H1 (cell line): Measurements from ENCODE around the gene LINC01488. TPM values are rescaled to one million over a fixed set of nuclear protein-coding genes. Genes with fewer than 3 reads are reported as not detected.

Experiments used
- CTCF ChIA-PET: fragments of 300-600 bp; sonication (Branson Sonifier 250); formaldehyde crosslinking; loops from one replicate; lab custom pipeline; 2021; ENCODE audit not compliant: partially characterized antibody; lab: Charles Lee
- POLR2A ChIA-PET: fragments of 300-600 bp; sonication (Branson Sonifier 250); formaldehyde crosslinking; loops from one replicate; lab custom pipeline; 2021; ENCODE audit warnings: inconsistent platforms; ENCODE audit not compliant: partially characterized antibody; lab: Charles Lee
- DNase-seq, 2 experiments: peaks; one replicate each; pipeline versions ENCODE4 v3.0.0 to v3.0.0-alpha.2; 2010 to 2022; ENCODE audit warnings: low spot score in 2 of 2, low read depth in 1 of 2, mixed read lengths in 1 of 2
- FAIRE-seq: peaks from 2 replicates; lab custom pipeline; 2011; peaks lifted over from hg19 to GRCh38; lab: Jason Lieb, UNC
- H2AFZ ChIP-seq: 2 replicates; pipeline ENCODE4 v1.8.1; 2012; ENCODE audit warnings: low read length, inconsistent platforms
- H2AK5ac ChIP-seq: 2 replicates; pipeline ENCODE4 v1.6.1; 2013; ENCODE audit warnings: low read depth, low read length
- H2BK120ac ChIP-seq: replicated peaks from 2 replicates; pipeline ENCODE3; 2013; ENCODE audit warnings: low read depth, low read length, inconsistent platforms
- H2BK12ac ChIP-seq: 2 replicates; pipeline ENCODE4 v1.6.1; 2013; ENCODE audit warnings: low read depth, low read length
- H2BK15ac ChIP-seq: 2 replicates; pipeline ENCODE4 v1.6.1; 2013; ENCODE audit warnings: low read length
- H2BK20ac ChIP-seq: 2 replicates; pipeline ENCODE4 v1.6.1; 2013; ENCODE audit warnings: low read length
- H2BK5ac ChIP-seq: 2 replicates; pipeline ENCODE4 v1.6.1; 2013; ENCODE audit warnings: low read depth, low read length
- H3K14ac ChIP-seq: 2 replicates; pipeline ENCODE4 v1.6.1; 2013; ENCODE audit warnings: inconsistent platforms; ENCODE audit not compliant: insufficient read length
- H3K18ac ChIP-seq: 2 replicates; pipeline ENCODE4 v1.6.1; 2013; ENCODE audit warnings: low read length; ENCODE audit errors: extremely low read depth
- H3K23ac ChIP-seq: 2 replicates; pipeline ENCODE4 v1.6.1; 2013; ENCODE audit warnings: inconsistent platforms; ENCODE audit not compliant: insufficient read length
- H3K23me2 ChIP-seq: 2 replicates; pipeline ENCODE4 v1.6.1; 2013; ENCODE audit warnings: low read depth, low read length
- H3K27ac ChIP-seq: 2 replicates; pipeline ENCODE4 v1.6.1; 2011; ENCODE audit warnings: low read depth, low read length, inconsistent platforms
- H3K27me3 ChIP-seq, 4 experiments: replicated peaks in 1 of 4; 1 replicate in 1 of 4; 2 replicates in 3 of 4; pipeline versions ENCODE4 v1.6.1 to v1.8.1; 2011 to 2013; ENCODE audit warnings: low read length in 3 of 4, mild to moderate bottlenecking in 3 of 4, inconsistent platforms in 2 of 4, mixed read lengths in 2 of 4, moderate library complexity in 1 of 4; ENCODE audit not compliant: control insufficient read depth in 3 of 4, insufficient read depth in 3 of 4; ENCODE audit errors: extremely low read depth in 1 of 4
- H3K36me3 ChIP-seq, 4 experiments: 2 replicates each; pipeline versions ENCODE4 v1.6.1 to v1.8.1; 2011 to 2013; ENCODE audit warnings: mild to moderate bottlenecking in 4 of 4, low read length in 3 of 4, moderate library complexity in 2 of 4, control low read depth in 1 of 4, inconsistent platforms in 1 of 4; ENCODE audit not compliant: insufficient read depth in 4 of 4, control insufficient read depth in 2 of 4
- H3K4ac ChIP-seq: replicated peaks from 2 replicates; pipeline ENCODE3; 2013; ENCODE audit warnings: low read length, low read depth, mixed read lengths, inconsistent platforms; ENCODE audit not compliant: insufficient read length
- H3K4me1 ChIP-seq, 4 experiments: replicated peaks in 1 of 4; 1 replicate in 1 of 4; 2 replicates in 3 of 4; pipeline versions ENCODE4 v1.6.1 to v1.8.1; 2011 to 2013; ENCODE audit warnings: low read length in 3 of 4, inconsistent platforms in 2 of 4, mixed read lengths in 1 of 4; ENCODE audit not compliant: insufficient read depth in 4 of 4, control insufficient read depth in 3 of 4
- H3K4me2 ChIP-seq, 2 experiments: 2 replicates each; pipeline versions ENCODE4 v1.6.1 to v1.8.1; 2011 to 2013; ENCODE audit warnings: low read depth in 2 of 2, low read length in 2 of 2, control low read depth in 1 of 2, inconsistent platforms in 1 of 2, mild to moderate bottlenecking in 1 of 2; ENCODE audit not compliant: insufficient read depth in 1 of 2
- H3K4me3 ChIP-seq, 4 experiments: fragments of 200-600, 300-600 bp in 1 of 4; sonication (generic), shearing (Covaris generic), sonication (Bioruptor Twin) in 1 of 4; 2 replicates each; pipeline versions ENCODE4 v1.5.1 to v1.8.1; 2011 to 2016; ENCODE audit warnings: low read length in 4 of 4, low read depth in 3 of 4, control low read depth in 2 of 4, inconsistent platforms in 2 of 4, mild to moderate bottlenecking in 2 of 4, mixed read lengths in 1 of 4, moderate library complexity in 1 of 4; ENCODE audit not compliant: insufficient read depth in 2 of 4; ENCODE audit errors: extremely low read depth in 1 of 4
- H3K56ac ChIP-seq: replicated peaks from 2 replicates; pipeline ENCODE3; 2013; ENCODE audit warnings: low read depth, mild to moderate bottlenecking, mixed read lengths, low read length, inconsistent platforms; ENCODE audit not compliant: insufficient read length
- H3K79me1 ChIP-seq: 2 replicates; pipeline ENCODE4 v1.6.1; 2013; ENCODE audit warnings: low read depth, low read length, control low read depth
- H3K79me2 ChIP-seq, 2 experiments: 2 replicates each; pipeline versions ENCODE4 v1.6.1 to v1.8.1; 2012 to 2013; ENCODE audit warnings: low read length in 2 of 2, mild to moderate bottlenecking in 2 of 2, inconsistent platforms in 1 of 2; ENCODE audit not compliant: insufficient read depth in 2 of 2, control insufficient read depth in 1 of 2
- H3K9ac ChIP-seq, 4 experiments: replicated peaks in 1 of 4; 1 replicate in 1 of 4; 2 replicates in 3 of 4; pipeline versions ENCODE4 v1.6.1 to v1.8.1; 2011 to 2013; ENCODE audit warnings: low read depth in 3 of 4, low read length in 3 of 4, control low read depth in 2 of 4, mild to moderate bottlenecking in 2 of 4, moderate library complexity in 2 of 4, inconsistent platforms in 1 of 4; ENCODE audit errors: extremely low read depth in 1 of 4
- H3K9me3 ChIP-seq, 2 experiments: 2 replicates each; pipeline versions ENCODE4 v1.6.1 to v1.8.1; 2012 to 2013; ENCODE audit warnings: mild to moderate bottlenecking in 2 of 2, moderate library complexity in 2 of 2, control low read depth in 1 of 2, inconsistent platforms in 1 of 2, low read depth in 1 of 2, low read length in 1 of 2, mixed read lengths in 1 of 2; ENCODE audit not compliant: insufficient read depth in 2 of 2
- H4K20me1 ChIP-seq, 2 experiments: replicated peaks in 1 of 2; 2 replicates each; pipeline versions ENCODE3 to v1.8.1; 2011 to 2013; ENCODE audit warnings: inconsistent platforms in 2 of 2, low read length in 2 of 2, mild to moderate bottlenecking in 1 of 2; ENCODE audit not compliant: insufficient read depth in 2 of 2, control insufficient read depth in 1 of 2
- H4K5ac ChIP-seq: 2 replicates; pipeline ENCODE4 v1.6.1; 2013; ENCODE audit warnings: low read length, low read depth, mixed read lengths, inconsistent platforms; ENCODE audit not compliant: insufficient read length
- H4K8ac ChIP-seq: 2 replicates; pipeline ENCODE4 v1.8.0; 2013; ENCODE audit warnings: mild to moderate bottlenecking, moderate library complexity, low read length, inconsistent platforms; ENCODE audit not compliant: insufficient read depth; ENCODE audit errors: extremely low read depth
- H4K91ac ChIP-seq: replicated peaks from 2 replicates; pipeline ENCODE3; 2013; ENCODE audit warnings: low read length, mixed read lengths, inconsistent platforms; ENCODE audit not compliant: insufficient read length
- CBX5 ChIP-seq: fragments of 300-800, 300-1000 bp; sonication (generic); IDR thresholded peaks from 2 replicates; pipeline ENCODE4 v1.7.1; 2016; ENCODE audit warnings: antibody characterized with exemption, low read length, low read depth
- CHD1 ChIP-seq: IDR thresholded peaks from 2 replicates; pipeline ENCODE4 v1.6.1; 2012; ENCODE audit warnings: low read depth, low read length, improper control_type of control experiment
- CTBP2 ChIP-seq: IDR thresholded peaks from 2 replicates; pipeline ENCODE4 v1.7.0; 2011; ENCODE audit warnings: borderline replicate concordance, mild to moderate bottlenecking, moderate library complexity, mixed read lengths, low read length; ENCODE audit not compliant: insufficient read depth, insufficient read length
- EZH2 ChIP-seq: fragments of 200-600 bp; sonication (generic); IDR thresholded peaks from 2 replicates; pipeline ENCODE4 v1.7.1; 2012; ENCODE audit warnings: low read depth, mild to moderate bottlenecking, moderate library complexity, low read length, inconsistent platforms; ENCODE audit not compliant: severe bottlenecking
- KDM5A ChIP-seq: fragments of 200-600 bp; IDR thresholded peaks from 2 replicates; pipeline ENCODE4 v1.7.1; 2012; ENCODE audit warnings: mild to moderate bottlenecking, low read length, inconsistent platforms, mixed read lengths
- POLR2AphosphoS5 ChIP-seq: IDR thresholded peaks from 2 replicates; pipeline ENCODE4 v1.6.1; 2011; ENCODE audit warnings: low read depth, low read length
- RXRA ChIP-seq: IDR thresholded peaks from 2 replicates; pipeline ENCODE4 v1.6.1; 2011; ENCODE audit warnings: low read depth, mild to moderate bottlenecking, low read length, moderate library complexity; ENCODE audit not compliant: insufficient read depth
- SAP30 ChIP-seq: fragments of 300-600 bp; sonication (generic); IDR thresholded peaks from 2 replicates; pipeline ENCODE4 v1.7.1; 2012; ENCODE audit warnings: low read length, moderate library complexity, mild to moderate bottlenecking, inconsistent platforms; ENCODE audit not compliant: insufficient read depth, insufficient replicate concordance
- SIRT6 ChIP-seq: IDR thresholded peaks from one replicate; pipeline ENCODE4 v1.7.1; 2012; ENCODE audit warnings: low read length, inconsistent platforms
- SP4 ChIP-seq: IDR thresholded peaks from 2 replicates; pipeline ENCODE4 v1.6.1; 2012; ENCODE audit warnings: low read length, inconsistent platforms
- TBP ChIP-seq: IDR thresholded peaks from 2 replicates; pipeline ENCODE4 v1.6.1; 2011; ENCODE audit warnings: low read depth, low read length, improper control_type of control experiment
- ZNF274 ChIP-seq: IDR thresholded peaks from 2 replicates; pipeline ENCODE4 v1.7.0; 2012; ENCODE audit warnings: low read length, borderline replicate concordance; ENCODE audit errors: extremely low read depth
- WGBS, 2 experiments: shearing (Covaris generic) in 1 of 2; methylation state at CpG; one replicate each; pipeline versions ENCODE4 v1.1.6 to v1.1.7; 2013 to 2015; ENCODE audit warnings: low lambda C conversion rate in 2 of 2, mixed read lengths in 2 of 2, inconsistent platforms in 1 of 2, low coverage in 1 of 2, missing lambda C conversion rate in 1 of 2; ENCODE audit not compliant: insufficient replicate concordance in 2 of 2, insufficient coverage in 1 of 2, insufficient read length in 1 of 2; ENCODE audit errors: extremely low coverage in 1 of 2, missing lambda C conversion rate in 1 of 2; 5-methylcytosine and 5-hydroxymethylcytosine counted together
- polyA plus RNA-seq, 7 experiments: library from polyadenylated mRNA; depleted of rRNA in 3 of 7; stranded (reverse) in 5 of 7; unstranded in 2 of 7; fragments of >200 nt in 5 of 7; fragments of 200-250 nt in 2 of 7; gene quantifications; 1 replicate in 5 of 7; 2 replicates in 1 of 7; 4 replicates in 1 of 7; pipeline versions ENCODE4 v1.2.1 to v1.2.3, GENCODE V29; 2011 to 2013; ENCODE audit warnings: missing spikeins in 2 of 7, mixed read lengths in 2 of 7
- total RNA-seq: library from RNA; stranded (reverse); fragmentation: NEBNext Ultra II Directional; extraction: Animal tissue kit (Norgen Biotek cat#: 25700); gene quantifications from 2 replicates; pipeline ENCODE4 v1.2.1, GENCODE V29; 2021
- TF ChIP-seq, protein P1 (sequence below): IDR thresholded peaks from 2 replicates; pipeline ENCODE4 v1.6.1; 2012; ENCODE audit warnings: inconsistent platforms

Gene LINC01488
- total and polyA plus RNA-seq, 2 of the 8 experiments (the other 6 are each of a cell fraction or from before 2014, with no cell fraction given), result not detected

DNA sequence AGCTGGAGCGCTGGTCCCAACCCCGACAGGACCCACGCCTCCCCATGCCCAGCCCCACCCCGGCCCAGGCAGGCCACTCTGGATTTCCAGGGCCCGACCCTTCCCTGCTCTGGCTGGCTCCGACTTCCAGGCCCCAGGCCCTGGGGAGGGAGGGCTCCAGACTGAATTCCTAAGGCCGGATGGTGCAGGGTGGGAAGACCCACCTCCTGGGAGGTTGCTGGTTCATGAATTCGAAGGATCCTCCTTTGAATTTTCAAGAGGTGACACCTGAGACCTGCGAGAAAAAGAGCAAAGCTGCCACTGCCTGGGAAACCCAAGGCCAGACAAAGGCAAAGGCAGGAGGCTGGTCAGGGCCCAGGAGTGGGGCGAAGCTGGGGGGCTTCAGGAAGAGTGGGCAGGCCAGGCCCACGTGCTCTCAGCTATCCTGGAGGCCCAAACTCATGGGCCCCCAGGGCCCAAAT, 47.0 kb upstream of the LINC01488 start:
- Histone ChIP-seq H3K4me1 (peaks cover 2 to 52% (median 36%) of the 10 kb centered on the region in 4 experiments), H3K79me1 (no peaks in the 10 kb centered on the region), H2BK12ac (peak overlapping the region; percentile 98; the same call in 1 of the 2 replicates), H3K36me3 (no peaks in the 10 kb centered on the region), H2BK5ac (peak overlapping the region; percentile 80; the same call in 1 of the 2 replicates), H2BK120ac (peak overlapping the region; percentile 50), H3K9me3 (no peaks in the 10 kb centered on the region), H3K56ac (no peak overlapping the region), H3K79me2 (no peaks in the 10 kb centered on the region), H3K4me2 (no peak overlapping the region; a peak in 2 of 4 replicates), H2BK20ac (0 out of 2 replicates have a peak overlapping the region, but pooled peaks have one; percentile 90), H3K14ac (no peak overlapping the region), H4K91ac (peak overlapping the region; percentile 52), H3K9ac (no peak overlapping the region), H2AFZ (no peak overlapping the region), H3K27ac (no peak overlapping the region), H2BK15ac (no peak overlapping the region), H4K5ac (no peak overlapping the region), H2AK5ac (peak overlapping the region; percentile 87; the same call in 1 of the 2 replicates), H4K20me1 (no peaks in the 10 kb centered on the region), H3K4me3 (no peak overlapping the region), H3K4ac (peak overlapping the region; percentile 70), H4K8ac (peak overlapping the region; percentile 16; the same call in 1 of the 2 replicates), H3K23ac (no peak overlapping the region), H3K23me2 (no peaks in the 10 kb centered on the region), H3K27me3 (peaks cover 0 to 3% (median 1%) of the 10 kb centered on the region in 4 experiments; a peak in 3 of 7 replicates), H3K18ac (peak overlapping the region; percentile 96; the same call in 1 of the 2 replicates)
- DNase-seq, result no peak
- WGBS, 2 experiments, result 39% methylated on average over 10 of the region's 11 CpGs; no CpG with 5 or more reads in 1 of the 2 experiments
- FAIRE-seq, result peak; percentile 65
- ChIA-PET POLR2A (interaction anchor here (1.8 kb wide), 1 partner anchor 205 kb away, joined by 5 read pairs; no protein-coding TSS in a partner anchor), CTCF (interaction anchor here (1.1 to 1.3 kb wide), 3 partner anchors 186 to 210 kb away, joined by 3 read pairs; no protein-coding TSS in a partner anchor)
- TF ChIP-seq RXRA, result no peak
- no peak for TF ChIP-seq TBP
- TF ChIP-seq EZH2, result no peak
- TF ChIP-seq POLR2AphosphoS5, result no peak
- no peak for TF ChIP-seq SIRT6
- TF ChIP-seq CTBP2, result no peak
- no peak for TF ChIP-seq SAP30
- TF ChIP-seq CHD1, result no peak
- TF ChIP-seq, protein P1, sequence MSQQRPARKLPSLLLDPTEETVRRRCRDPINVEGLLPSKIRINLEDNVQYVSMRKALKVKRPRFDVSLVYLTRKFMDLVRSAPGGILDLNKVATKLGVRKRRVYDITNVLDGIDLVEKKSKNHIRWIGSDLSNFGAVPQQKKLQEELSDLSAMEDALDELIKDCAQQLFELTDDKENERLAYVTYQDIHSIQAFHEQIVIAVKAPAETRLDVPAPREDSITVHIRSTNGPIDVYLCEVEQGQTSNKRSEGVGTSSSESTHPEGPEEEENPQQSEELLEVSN, result peak; percentile 85
- no peak for TF ChIP-seq SP4
- TF ChIP-seq KDM5A, result no peak
- TF ChIP-seq CBX5, result no peak
- no peak for TF ChIP-seq ZNF274
